NCI-H1048 (cell line): ENCODE results near the gene TNFRSF4.

ENCODE experiments used
- DNase-seq: peaks from one replicate; lab custom pipeline; 2025; lab: John Stamatoyannopoulos, UW

Gene TNFRSF4

GRCh38 chr1:1245178-1245816, 31.3 kb upstream of the TNFRSF4 start:
- DNase-seq = no peak

GRCh38 chr1:1244192-1244811, 30.3 kb upstream of the TNFRSF4 start:
- DNase-seq = no peak

- DNase-seq = no peak
These were observed 29.8 kb upstream of the TNFRSF4 start for GRCh38 chr1:1243807-1244191.

GRCh38 chr1:1243266-1243660, 29.3 kb upstream of the TNFRSF4 start:
- no peak for DNase-seq

- DNase-seq = no peak
These were observed 28.7 kb upstream of the TNFRSF4 start for GRCh38 chr1:1242461-1243265.

- DNase-seq = no peak
These were observed 27.8 kb upstream of the TNFRSF4 start for GRCh38 chr1:1241588-1242219.

- DNase-seq = no peak
These were observed 27.1 kb upstream of the TNFRSF4 start for GRCh38 chr1:1240822-1241587.

- DNase-seq = no peak
These were observed 26.4 kb upstream of the TNFRSF4 start for GRCh38 chr1:1240348-1240732.

- DNase-seq = no peak
These were observed 25.8 kb upstream of the TNFRSF4 start for GRCh38 chr1:1239614-1240347.

- no peak for DNase-seq
These were observed 25.3 kb upstream of the TNFRSF4 start for GRCh38 chr1:1239227-1239613.

GRCh38 chr1:1238702-1239178, 24.8 kb upstream of the TNFRSF4 start:
- DNase-seq = no peak

GRCh38 chr1:1237874-1238701, 24.1 kb upstream of the TNFRSF4 start:
- DNase-seq = no peak

GRCh38 chr1:1236945-1237873, 23.3 kb upstream of the TNFRSF4 start:
- no peak for DNase-seq

GRCh38 chr1:1236176-1236763, 22.3 kb upstream of the TNFRSF4 start:
- no peak for DNase-seq

GRCh38 chr1:1235016-1235744, 21.2 kb upstream of the TNFRSF4 start:
- DNase-seq = no peak

- DNase-seq = no peak
These were observed 20.3 kb upstream of the TNFRSF4 start for GRCh38 chr1:1234180-1234808.

GRCh38 chr1:1233567-1233892, 19.6 kb upstream of the TNFRSF4 start:
- DNase-seq = no peak
